ENCODE results near the gene TMEM138.

TMEM138 gene

DNA sequence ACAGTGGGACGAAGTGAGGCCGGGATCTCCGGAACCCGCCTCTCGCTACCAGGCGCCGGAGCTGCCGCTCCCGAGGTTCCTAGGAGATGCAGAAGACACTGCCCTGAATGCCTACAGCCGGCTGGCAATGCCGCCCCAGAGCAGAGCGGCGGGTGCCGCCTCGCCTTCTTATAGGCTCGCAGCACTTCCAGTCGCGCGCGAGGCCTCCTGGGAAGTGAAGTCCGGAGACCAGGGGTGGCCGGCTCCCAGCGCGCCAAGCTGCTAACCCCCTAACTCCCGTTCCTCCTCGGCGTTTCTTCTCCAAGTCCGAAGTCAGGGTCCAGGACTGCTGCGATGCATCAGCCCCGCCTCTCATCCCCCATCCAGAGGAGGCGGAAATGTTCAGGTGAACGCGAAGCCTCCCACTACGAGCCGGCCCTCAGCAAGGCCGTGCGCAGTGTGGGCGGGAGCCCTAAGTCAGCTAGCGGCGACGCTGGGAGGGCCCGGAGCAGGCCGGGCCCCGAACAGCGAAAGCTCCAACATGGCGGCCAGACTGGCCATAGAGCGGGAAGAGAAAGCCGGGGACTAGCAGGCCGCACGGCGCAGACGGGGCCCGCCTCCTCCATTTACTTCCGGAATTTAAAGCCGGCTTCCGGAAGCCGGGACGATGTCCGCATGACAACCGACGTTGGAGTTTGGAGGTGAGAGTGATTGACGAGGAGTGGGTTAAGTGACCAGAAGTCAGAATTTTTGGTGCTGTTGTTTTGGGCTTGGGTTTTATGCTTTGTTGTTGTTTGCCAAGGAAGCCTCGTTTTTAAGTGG, at the start of gene TMEM138, which contains the start of gene CYB561A3:
TSS of gene TMEM138 (plus strand) at position 634 of the 801 bp plus-strand sequence. CDS start 2,017 bp downstream, outside the sequence.
TSS of gene CYB561A3 (minus strand) at position 142 of the 801 bp plus-strand sequence. CDS start 5,169 bp downstream, outside the sequence.
- peak; percentile 95 for DNase-seq

DNA sequence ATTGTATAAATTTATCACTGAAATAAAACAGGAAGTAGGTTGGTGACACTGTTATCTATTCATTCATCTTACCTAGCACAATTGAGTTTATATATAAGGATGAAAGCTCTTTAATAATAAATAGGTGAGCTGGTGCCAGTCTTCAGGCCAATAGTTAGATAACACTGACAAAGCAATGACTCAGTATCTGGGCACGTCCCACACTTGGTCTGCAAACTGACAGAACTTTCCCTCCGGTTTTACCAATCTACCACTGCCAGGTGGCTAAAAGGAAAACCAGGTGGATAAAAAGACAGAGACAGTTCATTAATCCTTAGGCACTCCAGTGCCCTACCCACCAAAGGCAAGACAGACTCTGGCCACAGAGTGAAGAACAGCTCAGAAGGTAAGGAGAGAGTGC, 46.9 kb upstream of the TMEM138 start:
- no peak for DNase-seq

- DNase-seq = no peak
Measured at GRCh38 chr11:61325649-61326414, 36.3 kb upstream of the TMEM138 start.

- no peak for DNase-seq
Measured at GRCh38 chr11:61327669-61328071, 34.5 kb upstream of the TMEM138 start.

GRCh38 chr11:61328351-61328750, 33.8 kb upstream of the TMEM138 start:
- DNase-seq = no peak

DNA sequence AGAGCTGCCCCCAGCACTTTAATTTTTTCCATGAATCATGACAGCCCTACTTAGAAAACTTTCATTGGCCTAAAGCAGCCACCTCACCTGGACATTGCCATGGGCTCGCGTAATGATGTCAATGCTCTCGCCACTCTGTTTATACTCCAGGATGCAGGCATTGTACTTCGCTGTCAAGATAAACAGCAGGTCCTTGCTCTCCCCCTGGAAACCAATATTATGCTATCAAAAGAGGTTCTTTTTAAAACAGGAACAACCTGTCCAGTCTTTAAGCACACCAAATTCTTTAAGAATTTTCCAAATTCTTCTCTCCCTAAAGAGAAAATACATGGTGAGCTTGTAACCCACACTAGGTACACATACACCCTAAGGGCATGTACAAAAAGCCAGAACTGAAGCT, 32.3 kb upstream of the TMEM138 start:
- no peak for DNase-seq

DNA sequence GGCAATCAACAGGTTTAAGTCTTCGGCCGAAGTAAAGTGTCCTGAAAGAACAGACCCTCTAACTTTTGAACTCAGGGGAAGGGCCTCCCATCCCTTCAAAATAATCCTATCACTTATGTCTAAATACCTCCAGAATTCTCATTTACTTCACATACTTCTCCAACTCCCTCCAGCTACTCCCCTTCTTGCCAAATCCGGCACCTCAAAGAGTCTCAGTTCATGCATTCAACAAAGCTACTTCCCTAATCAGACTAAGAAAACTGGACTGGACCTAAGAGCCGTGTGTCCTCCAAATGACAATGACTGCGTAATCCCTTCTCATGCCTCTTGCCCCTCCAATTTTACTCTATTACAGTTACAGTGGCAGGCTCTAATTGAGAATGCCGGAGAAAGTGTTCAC, 30.5 kb upstream of the TMEM138 start:
- no peak for DNase-seq

DNA sequence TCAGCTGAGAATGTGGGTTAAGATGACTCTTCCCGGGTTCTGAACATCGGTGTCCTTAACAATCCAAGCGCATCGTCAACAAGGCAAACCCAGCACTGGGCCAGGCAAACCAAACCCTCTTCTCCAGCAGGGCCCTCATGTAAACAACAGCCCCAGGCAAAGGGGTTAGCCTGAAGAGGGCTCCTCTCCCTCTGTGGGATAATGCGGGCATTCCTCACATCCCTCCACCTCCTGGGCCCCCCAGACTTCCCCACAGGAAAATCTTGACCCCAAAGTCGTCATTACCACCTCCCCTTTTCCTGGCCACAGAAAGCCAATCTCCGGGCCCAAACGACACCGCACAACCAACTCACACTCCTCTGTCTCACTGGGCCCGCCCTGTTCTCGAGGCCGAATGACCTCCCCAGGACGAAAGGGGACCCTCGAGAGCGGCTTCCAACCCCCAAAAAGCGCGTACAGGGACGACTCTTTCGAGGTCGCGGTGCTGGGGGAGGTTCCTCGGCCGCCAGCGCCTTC, 29.8 kb upstream of the TMEM138 start:
- peak; percentile 24 for DNase-seq

- peak; percentile 89 for DNase-seq
Measured at GRCh38 chr11:61332797-61333549, 29.2 kb upstream of the TMEM138 start, which contains the start of the genes DDB1 and TKFC. Gene DDB1 (minus strand): TSS chr11:61333105. CDS start chr11:61332968, 137 bp downstream. Gene TKFC (plus strand): TSS chr11:61333228. CDS start chr11:61334729, 1,501 bp downstream.

DNA sequence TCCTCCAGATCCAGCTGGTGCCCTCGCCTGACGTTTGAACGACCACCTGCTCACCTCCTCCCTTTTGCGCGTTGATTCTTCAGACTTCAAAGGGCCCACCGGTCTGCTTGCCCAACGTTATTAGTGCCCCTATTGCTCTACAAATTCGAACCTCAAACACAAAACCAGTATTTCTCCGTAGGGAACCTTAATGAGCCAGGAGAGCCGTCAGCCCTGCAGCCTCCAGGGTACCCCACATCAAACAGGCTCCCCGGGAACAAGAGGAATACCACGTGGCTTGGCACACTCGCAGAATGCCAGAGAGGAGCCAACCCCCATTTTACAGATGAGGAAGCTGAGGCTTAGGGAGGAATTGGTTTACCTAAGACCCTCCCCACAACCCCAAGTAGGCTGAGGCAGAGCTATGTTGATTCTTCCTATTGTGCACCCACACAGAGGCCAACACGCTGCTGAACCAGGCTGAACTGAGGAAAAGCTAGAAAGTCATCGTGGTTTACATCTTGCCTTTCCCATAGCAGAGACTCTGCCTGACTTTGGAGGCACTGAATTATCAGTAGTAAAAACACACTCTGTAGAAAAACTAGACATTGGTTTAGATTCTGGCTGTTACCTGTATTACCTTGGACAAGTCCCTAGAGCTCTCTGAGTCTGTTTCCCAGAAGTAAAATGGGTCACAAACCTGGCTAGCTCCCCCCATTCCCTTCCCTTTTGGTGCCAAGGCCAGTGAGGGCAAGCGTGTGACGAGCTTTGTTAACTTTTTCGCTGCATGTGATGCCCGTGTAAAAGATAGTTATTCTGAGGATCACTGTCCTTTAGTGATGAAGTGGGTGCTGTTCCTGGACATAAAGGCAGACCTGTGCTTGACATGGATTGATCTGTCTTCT, 28.4 kb upstream of the TMEM138 start:
- no peak for DNase-seq

DNA sequence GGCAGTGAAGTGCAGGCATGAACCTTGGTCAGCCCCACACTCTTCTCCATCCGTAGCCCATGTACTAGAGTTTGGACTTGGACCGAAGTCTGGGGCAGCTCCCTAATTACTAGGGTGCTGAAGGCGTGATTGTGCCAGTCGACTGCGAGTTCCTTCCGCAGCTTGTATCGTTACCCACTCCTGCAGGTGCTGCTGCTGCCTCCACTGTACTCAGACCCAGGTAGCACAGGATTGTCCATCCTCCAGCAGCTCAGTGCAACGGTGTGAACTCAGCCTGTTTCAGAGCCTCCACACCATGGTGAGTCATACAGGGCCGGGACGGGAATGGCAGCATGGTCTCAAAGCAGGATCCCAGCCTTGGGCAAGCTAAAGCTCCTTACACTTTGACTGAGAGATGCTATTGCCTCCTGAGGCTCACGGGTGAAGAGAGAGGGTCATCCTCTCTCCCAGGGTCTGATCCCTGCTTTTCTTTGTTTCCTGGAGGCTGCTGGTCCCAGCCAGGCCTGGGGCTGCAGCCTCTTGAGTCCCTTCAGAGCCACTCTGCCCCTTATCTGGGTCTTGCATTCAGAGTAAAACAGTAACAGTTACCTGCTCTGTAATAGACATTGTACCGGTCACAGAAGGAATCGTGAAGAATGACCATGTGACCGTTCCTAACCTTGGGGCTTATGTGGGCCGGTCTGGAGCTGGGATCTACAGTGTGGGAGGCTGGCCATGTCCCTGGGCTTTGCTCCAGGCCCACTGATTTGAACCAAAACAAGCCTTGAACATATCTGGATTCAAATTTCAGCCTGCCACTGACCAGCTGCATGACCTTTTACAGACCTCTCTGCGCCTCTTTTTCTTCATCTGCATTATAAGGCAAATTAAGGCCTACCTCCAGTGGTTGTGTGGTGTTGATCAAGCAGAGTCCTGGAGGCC, 27.5 kb upstream of the TMEM138 start:
- DNase-seq = peak; percentile 20

- no peak for DNase-seq
Measured at GRCh38 chr11:61335355-61335710, 26.8 kb upstream of the TMEM138 start.

- peak; percentile 50 for DNase-seq
Measured at GRCh38 chr11:61336171-61336935, 25.8 kb upstream of the TMEM138 start.

DNA sequence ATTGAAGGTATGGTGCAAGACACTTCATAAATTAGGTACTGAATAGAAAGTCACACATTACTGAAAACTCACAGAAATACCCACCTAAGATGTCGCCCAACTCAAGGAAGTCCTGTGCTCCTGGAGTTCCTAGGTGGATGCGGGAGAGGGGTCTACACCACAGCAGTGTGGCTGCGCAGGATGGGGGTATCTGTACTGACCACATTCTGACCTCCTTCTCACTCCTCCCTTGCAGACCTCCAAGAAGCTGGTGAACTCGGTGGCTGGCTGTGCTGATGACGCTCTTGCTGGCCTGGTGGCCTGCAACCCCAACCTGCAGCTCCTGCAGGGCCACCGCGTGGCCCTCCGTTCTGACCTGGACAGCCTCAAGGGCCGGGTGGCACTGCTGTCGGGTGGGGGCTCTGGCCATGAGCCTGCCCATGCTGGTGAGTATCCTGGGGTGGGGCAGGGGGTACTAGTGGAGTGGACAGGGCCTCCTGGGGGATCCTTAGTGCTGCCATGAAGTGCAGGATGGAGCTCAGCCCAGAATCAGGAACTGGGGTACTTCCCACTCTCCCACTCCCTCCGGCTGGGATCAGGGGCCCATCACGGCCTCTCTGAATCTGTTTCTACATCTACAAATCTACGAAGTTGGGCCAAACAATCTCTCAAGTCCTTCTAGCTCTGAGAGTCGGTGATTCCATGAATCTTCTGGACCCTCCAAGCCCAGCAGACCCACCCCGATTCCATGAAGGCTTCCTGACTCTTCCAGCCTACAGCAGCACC, 24.3 kb upstream of the TMEM138 start:
- no peak for DNase-seq

DNA sequence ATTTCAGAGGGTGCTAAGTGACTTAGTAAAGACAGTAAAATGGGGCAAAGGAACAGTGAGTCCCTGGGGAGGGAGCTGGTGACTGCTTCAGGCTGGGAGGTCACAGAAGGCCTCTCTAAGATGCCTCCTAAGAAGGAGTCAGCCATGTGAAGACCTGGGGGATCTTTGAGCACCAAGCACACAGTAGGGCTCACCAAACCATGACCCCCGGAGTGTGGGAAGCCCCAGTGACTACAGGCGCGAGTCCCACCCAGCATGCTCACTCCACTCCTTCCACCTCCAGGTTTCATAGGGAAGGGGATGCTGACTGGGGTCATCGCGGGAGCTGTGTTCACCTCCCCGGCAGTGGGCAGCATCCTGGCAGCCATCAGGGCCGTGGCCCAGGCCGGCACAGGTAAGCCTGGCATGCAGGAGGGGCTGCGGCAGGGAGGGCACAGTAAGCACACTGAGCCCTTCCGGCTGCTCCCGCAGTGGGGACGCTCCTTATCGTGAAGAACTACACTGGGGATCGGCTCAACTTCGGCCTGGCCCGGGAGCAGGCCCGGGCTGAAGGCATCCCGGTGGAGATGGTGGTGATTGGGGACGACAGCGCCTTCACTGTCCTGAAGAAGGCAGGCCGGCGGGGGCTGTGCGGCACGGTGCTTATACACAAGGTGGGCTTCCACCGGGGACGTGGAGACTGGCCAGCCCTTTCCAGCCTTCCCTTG, 23.2 kb upstream of the TMEM138 start:
- no peak for DNase-seq

DNA sequence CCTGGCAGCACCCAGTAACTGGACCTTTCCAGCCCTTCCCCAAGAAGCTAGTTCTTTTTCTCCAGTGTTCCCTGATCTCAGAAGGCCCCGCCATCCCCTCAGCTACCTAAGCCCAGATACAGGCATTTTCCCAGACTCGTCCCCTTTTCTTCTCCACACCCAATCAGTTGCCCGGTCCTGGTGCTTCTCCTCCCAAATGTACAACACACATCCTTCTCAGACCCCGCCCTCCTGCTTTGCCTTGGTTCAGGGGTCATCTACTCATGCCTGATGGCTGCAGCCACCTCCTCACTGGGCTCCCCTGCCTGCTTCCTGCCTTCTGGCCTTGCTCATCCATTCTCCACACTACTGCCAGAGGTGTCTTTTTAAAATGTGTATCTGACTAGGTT, 22.7 kb upstream of the TMEM138 start:
- DNase-seq = no peak

- DNase-seq = no peak
Measured at GRCh38 chr11:61340979-61341378, 21.2 kb upstream of the TMEM138 start.

DNA sequence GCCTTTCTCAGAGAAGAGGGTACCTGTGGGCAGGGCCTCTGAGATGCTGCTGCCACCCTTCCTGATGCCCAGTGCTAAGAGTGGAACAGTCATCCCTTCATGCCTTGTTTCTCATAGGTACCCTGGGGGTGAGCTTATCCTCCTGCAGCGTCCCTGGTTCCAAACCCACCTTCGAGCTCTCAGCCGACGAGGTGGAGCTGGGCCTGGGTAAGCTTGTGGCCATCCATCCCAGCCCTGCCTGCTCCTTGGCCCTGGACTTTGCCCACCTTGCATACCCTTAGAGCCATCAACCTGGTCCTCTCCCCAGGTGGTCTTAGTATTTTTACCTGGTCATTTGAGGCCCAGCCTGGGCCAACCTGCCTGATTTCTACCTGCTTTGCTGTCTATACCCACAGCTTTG, 20.5 kb upstream of the TMEM138 start:
- DNase-seq = no peak
